Omental fat pad (tissue), 4 donors: ENCODE results near the gene BEST1. TPM values are rescaled to one million over a fixed set of nuclear protein-coding genes. Genes with fewer than 3 reads are reported as not detected.

Experiments used
- ATAC-seq: fragments of 150-250 bp; one replicate; pipeline ENCODE4 v1.9.1; 2016; ENCODE audit warnings: mild to moderate bottlenecking, moderate library complexity; ENCODE audit not compliant: low FRiP score
- DNase-seq: peaks from one replicate; pipeline ENCODE4 v3.0.0-alpha.2; 2019; ENCODE audit warnings: low spot score
- total RNA-seq, 4 donors: library from RNA; depleted of rRNA; stranded (reverse); fragments of >200 nt; gene quantifications; one replicate each; pipeline ENCODE4 v1.1.0, GENCODE V29; 2016
- TF ChIP-seq, protein P1 (sequence below), 3 donors: fragments of 450-650 bp; IDR thresholded peaks; one replicate each; pipeline ENCODE4 v1.5.1; 2016 to 2017; ENCODE audit warnings: antibody characterized with exemption in 3 of 3, mild to moderate bottlenecking in 3 of 3, moderate library complexity in 2 of 3

BEST1 gene
- total RNA-seq, 4 donors from 2014 or later: 5.8 to 17.0 (median 12.0) TPM

DNA sequence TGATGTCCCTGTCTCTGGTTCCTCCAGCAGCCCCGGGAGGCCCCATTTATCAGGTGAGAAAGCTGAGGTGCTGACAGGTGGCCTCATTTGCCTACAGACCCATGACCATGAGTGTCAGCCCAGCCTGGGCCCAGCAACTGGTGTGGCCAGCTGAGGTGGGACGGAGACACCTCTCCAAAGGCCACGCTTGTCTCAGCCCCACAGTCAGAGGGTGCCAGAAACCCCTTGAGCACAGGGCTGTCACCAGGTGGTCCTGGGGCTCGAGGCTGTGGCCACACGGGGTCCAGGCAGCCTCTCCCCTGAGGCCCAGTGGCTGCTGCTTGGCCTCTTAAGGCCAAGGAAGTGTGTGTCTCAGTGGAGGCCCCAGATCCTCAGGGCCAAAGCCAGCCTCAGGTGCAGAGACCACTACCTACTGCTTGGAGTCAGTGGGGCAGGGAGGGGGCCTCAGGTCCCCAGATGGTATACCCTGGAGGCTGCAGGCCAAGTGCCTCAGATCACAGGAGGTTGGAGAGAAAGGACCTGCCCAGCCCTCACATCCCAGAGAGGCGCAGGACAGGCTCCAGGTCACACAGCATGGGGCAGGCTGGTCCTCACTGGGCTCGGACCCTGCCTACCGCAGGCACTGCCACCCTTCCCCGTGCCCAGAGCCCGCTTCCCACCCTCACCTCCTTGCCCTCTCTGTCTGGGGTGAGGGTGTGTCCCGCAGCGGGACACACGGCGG is 44.2 kb upstream of the BEST1 start:
- TF ChIP-seq, protein P1, sequence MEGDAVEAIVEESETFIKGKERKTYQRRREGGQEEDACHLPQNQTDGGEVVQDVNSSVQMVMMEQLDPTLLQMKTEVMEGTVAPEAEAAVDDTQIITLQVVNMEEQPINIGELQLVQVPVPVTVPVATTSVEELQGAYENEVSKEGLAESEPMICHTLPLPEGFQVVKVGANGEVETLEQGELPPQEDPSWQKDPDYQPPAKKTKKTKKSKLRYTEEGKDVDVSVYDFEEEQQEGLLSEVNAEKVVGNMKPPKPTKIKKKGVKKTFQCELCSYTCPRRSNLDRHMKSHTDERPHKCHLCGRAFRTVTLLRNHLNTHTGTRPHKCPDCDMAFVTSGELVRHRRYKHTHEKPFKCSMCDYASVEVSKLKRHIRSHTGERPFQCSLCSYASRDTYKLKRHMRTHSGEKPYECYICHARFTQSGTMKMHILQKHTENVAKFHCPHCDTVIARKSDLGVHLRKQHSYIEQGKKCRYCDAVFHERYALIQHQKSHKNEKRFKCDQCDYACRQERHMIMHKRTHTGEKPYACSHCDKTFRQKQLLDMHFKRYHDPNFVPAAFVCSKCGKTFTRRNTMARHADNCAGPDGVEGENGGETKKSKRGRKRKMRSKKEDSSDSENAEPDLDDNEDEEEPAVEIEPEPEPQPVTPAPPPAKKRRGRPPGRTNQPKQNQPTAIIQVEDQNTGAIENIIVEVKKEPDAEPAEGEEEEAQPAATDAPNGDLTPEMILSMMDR (IDR thresholded peaks at IDR 0.05): no peak
- no peak for ATAC-seq
- no peak for DNase-seq

DNA sequence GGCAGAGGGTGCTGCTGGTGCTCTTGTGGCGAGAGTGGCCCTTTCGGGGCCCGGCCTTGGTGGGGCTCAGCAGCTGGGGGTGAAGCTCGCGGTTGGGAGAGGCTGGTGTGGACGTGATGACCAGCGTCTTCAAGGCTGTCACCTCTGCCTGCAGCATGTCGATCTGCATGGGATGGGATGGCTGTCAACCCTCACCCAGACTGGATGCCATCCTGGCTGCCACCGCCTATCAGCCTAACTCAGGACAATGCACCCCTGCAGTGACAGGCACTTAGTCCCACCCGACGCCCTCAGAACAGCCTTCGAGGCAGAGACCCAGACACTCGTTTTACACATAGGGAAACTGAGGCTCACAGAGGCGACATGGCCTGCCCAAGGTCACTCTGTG is 43.6 kb upstream of the BEST1 start:
- TF ChIP-seq, protein P1 (IDR thresholded peaks at IDR 0.05): no peak
- ATAC-seq: no peak
- DNase-seq: no peak

DNA sequence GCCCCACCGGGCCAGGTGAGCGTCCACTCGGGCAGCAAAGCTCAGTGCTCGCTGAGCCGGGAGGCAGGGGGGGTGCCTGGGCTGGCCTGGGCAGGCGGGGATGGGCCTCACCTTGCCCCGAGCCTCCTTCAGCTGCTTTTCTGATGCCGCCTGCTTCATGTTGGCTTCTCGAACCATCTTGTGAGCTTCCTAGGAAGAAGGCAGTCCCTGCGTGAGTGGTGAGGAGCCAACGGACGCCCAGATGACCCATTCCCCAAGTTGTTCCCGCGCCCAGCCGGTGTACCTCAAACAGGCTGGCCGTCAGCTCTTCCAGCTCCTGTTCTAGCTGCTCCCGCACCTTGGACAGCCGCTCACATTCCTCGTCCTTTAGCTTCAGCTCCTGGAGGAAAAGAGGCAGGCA is 42.9 kb upstream of the BEST1 start:
- no peak for DNase-seq
- ATAC-seq: no peak
- TF ChIP-seq, protein P1 (IDR thresholded peaks at IDR 0.05): no peak

DNA sequence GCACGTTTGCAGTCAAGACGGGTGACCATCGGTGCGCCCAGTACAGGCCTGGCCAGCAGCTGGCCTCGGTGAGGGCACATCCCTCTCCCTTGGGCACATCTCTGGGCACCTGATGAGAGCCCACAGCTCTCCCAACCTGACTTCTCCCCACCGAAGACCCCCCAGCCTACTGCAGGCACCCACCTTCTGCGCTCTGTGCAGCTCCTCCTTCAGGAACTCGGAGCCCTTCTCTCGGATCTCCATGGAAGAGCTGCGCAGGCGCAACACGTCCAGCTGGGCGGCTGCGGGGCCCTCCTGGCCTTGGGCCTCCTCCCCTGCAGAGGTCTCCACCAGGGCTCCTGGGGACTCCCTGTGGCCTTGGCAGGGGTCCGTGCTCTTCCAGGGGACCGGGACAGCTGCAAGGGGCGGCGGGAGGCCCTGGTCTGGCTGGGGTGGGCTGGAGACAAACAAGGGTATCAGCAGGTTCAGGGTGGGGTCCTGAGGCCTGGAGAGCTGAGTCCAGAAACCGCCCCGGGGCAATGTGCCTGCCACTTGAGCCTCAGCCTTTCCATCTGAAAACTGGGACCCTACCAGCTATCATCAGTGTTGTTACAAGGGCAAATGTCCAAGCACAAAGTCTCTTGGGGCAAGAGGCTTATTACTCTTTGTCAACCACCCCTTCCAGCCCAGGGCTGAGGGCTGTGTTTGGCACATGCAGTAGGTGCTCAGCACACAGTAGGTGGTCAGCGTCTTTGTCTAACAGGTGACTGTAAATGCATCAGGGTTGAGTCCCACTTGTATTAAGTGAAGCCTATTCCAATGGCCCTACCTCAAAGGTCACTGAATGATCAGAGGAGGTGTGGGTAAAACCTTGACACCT is 42.1 kb upstream of the BEST1 start:
- no peak for DNase-seq
- TF ChIP-seq, protein P1 (IDR thresholded peaks at IDR 0.05): no peak
- no peak for ATAC-seq

DNA sequence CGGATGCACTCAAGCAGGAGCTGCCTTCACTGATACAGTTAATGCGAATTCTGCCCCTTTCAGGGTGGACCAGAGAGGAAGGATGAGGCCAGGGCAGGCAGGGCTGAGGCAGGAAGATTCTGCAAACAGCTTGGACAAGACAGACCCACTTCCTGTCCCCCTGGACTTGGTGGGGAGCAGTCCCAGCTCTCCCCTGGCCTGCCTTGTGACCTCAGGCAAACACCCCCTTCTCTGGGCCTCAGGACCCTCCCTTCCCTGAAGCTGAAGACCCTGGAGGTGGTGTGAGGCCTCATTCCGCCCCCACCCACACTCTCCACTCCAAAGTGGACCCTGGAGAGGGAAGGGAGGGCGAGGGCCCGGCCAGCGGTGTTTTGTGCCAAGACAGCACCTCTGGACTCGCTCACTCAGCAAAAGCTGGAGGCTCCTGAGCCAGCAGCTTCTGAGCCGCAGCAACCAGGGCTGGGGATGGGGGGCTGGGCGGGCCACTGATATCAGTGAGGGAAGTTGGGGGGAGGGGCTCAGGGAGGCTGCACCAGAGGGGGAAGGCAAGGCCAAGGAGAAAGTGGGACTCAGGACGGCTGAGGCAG is 41.3 kb upstream of the BEST1 start:
- TF ChIP-seq, protein P1 (IDR thresholded peaks at IDR 0.05): no peak
- ATAC-seq (peak; percentile 30), DNase-seq (no peak)

DNA sequence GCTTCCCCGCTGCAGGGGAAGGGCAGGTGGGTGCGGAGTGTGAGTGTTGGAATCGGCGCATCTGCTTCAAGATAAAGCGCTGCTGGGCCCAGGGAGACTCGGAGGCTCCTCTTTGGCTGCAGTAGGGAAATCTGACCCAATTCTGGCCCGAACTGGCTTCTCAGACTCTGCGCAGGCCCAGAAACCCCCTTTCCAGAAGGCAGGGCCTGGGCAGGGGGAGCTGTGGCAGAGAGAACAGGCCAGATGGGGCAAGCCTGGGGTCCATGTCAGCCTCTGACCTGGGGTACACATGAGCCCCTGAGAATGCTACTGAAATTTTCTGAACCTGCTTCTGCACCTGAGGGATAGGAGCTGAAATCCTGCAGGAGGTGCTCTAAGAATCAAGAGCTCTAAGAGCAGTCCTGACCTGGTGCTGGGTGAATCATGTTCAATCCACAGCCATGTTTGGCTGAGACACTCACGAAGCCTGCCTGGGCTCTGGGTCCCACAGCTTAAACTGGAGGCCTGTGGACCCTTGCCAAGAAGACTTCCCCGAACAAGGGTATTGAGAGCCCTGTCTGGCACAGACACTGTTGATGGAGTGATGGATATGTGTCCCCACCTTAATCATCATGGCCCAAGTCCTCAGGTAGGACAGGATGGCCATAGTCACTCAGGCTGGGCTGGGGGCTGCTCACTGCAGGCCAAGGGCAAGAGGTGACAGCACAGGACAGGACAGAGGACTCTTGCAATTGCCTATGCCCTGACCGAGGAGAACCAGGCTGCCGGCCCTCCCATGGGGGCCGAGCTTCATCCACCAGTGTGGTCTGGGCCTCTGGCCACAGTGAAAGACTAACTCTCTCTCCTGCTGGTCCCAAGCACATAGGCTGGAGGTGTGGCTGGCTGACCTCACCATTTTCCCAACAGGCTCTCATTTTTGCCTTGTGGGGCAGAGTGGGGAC is 39.7 kb upstream of the BEST1 start:
- TF ChIP-seq, protein P1 (IDR thresholded peaks at IDR 0.05): no peak
- ATAC-seq: no peak
- DNase-seq: no peak
